ENCODE measurements around the gene GPA33. TPM values are rescaled to one million over a fixed set of nuclear protein-coding genes. Genes with fewer than 3 reads are reported as not detected.

GPA33 gene
- total and polyA plus RNA-seq, 10 of the 15 experiments (the other 5 are each of a cell fraction or from before 2014, with no cell fraction given): 0.09 to 0.27 (median 0.21) TPM; not detected in 1

Small RNA genes within 50 kb of the gene (small RNA-seq; reads per million reads assigned to genes)
- 1.2 reads per million, percentile 38 among the genes with 10 or more reads in this experiment for gene RNA5SP65

Other genes with a start within 250 kb of the GPA33 start
- gene TADA1, start 214.1 kb downstream of the GPA33 start, total RNA-seq (2014; rRNA removed): 18.6 and 21.3 TPM in 2 replicates
- gene TADA1, start 214.1 kb downstream of the GPA33 start, total RNA-seq (2014; rRNA removed; fragmentation: Illumina TruSeq; extraction: Trizol): 20.6 and 20.7 TPM in 2 replicates
- gene TADA1, start 214.1 kb downstream of the GPA33 start, total RNA-seq (2021): 15.1 and 15.2 TPM in 2 replicates
- gene TADA1, start 214.1 kb downstream of the GPA33 start, polyA plus RNA-seq (2011; rRNA removed): 34.6 and 36.4 TPM in 2 replicates
- gene TADA1, start 214.1 kb downstream of the GPA33 start, polyA plus RNA-seq (2014; fragmentation: Illumina TruSeq; extraction: Trizol): 25.9 and 31.1 TPM in 2 replicates
- 10 to 100 TPM; 31.5 to 38.6 TPM for gene TADA1, start 214.1 kb downstream of the GPA33 start, polyA plus RNA-seq (2014; fragmentation: Nextera tagmentation; extraction: Ambion mirVana)
- 13.1 and 15.3 TPM in 2 replicates for gene TADA1, start 214.1 kb downstream of the GPA33 start, polyA plus RNA-seq (2014; rRNA removed)
- gene TADA1, start 214.1 kb downstream of the GPA33 start, polyA plus RNA-seq (2016; fragmentation: Nextera tagmentation; extraction: Ambion mirVana): 10 to 100 TPM; 27.1 to 30.2 TPM
- 4.8 and 4.9 TPM in 2 replicates for gene ILDR2, start 114.8 kb downstream of the GPA33 start, total RNA-seq (2014; rRNA removed)
- gene ILDR2, start 114.8 kb downstream of the GPA33 start, total RNA-seq (2014; rRNA removed; fragmentation: Illumina TruSeq; extraction: Trizol): 3.2 and 4.2 TPM in 2 replicates
- 5.3 and 5.4 TPM in 2 replicates for gene ILDR2, start 114.8 kb downstream of the GPA33 start, total RNA-seq (2021)
- 0.03 and 0.05 TPM in 2 replicates for gene ILDR2, start 114.8 kb downstream of the GPA33 start, polyA plus RNA-seq (2011; rRNA removed)
- gene ILDR2, start 114.8 kb downstream of the GPA33 start, polyA plus RNA-seq (2014; fragmentation: Illumina TruSeq; extraction: Trizol): 4.3 and 4.7 TPM in 2 replicates
- under 1 TPM; 0.27 to 0.56 TPM for gene ILDR2, start 114.8 kb downstream of the GPA33 start, polyA plus RNA-seq (2014; fragmentation: Nextera tagmentation; extraction: Ambion mirVana)
- 1.9 and 2.7 TPM in 2 replicates for gene ILDR2, start 114.8 kb downstream of the GPA33 start, polyA plus RNA-seq (2014; rRNA removed)
- gene ILDR2, start 114.8 kb downstream of the GPA33 start, polyA plus RNA-seq (2016; fragmentation: Nextera tagmentation; extraction: Ambion mirVana): 1 to 10 TPM in 1 of 2 experiments, under 1 TPM in 1; 0.74 to 1.0 TPM
- gene MAEL, start 101.1 kb downstream of the GPA33 start, total RNA-seq (2014; rRNA removed): 0.11 and 0.16 TPM in 2 replicates
- gene MAEL, start 101.1 kb downstream of the GPA33 start, total RNA-seq (2014; rRNA removed; fragmentation: Illumina TruSeq; extraction: Trizol): 0.14 and 0.40 TPM in 2 replicates
- 0.10 and 0.27 TPM in 2 replicates for gene MAEL, start 101.1 kb downstream of the GPA33 start, total RNA-seq (2021)
- gene MAEL, start 101.1 kb downstream of the GPA33 start, polyA plus RNA-seq (2011; rRNA removed): not detected in 2 replicates
- gene MAEL, start 101.1 kb downstream of the GPA33 start, polyA plus RNA-seq (2014; fragmentation: Illumina TruSeq; extraction: Trizol): 0.34 and 0.44 TPM in 2 replicates
- under 1 TPM; 0.11 to 0.43 TPM for gene MAEL, start 101.1 kb downstream of the GPA33 start, polyA plus RNA-seq (2014; fragmentation: Nextera tagmentation; extraction: Ambion mirVana)
- 0.10 and 0.17 TPM in 2 replicates for gene MAEL, start 101.1 kb downstream of the GPA33 start, polyA plus RNA-seq (2014; rRNA removed)
- gene MAEL, start 101.1 kb downstream of the GPA33 start, polyA plus RNA-seq (2016; fragmentation: Nextera tagmentation; extraction: Ambion mirVana): under 1 TPM in 1 of 2 experiments, not detected in 1; 0.31 TPM
- under 0.01 TPM in 1 of 2 replicates, not detected in the other for gene STYXL2, start 3.7 kb upstream of the GPA33 start, total RNA-seq (2014; rRNA removed)
- gene STYXL2, start 3.7 kb upstream of the GPA33 start, total RNA-seq (2014; rRNA removed; fragmentation: Illumina TruSeq; extraction: Trizol): not detected in 2 replicates
- 0.08 TPM in 2 replicates for gene STYXL2, start 3.7 kb upstream of the GPA33 start, total RNA-seq (2021)
- gene STYXL2, start 3.7 kb upstream of the GPA33 start, polyA plus RNA-seq (2011; rRNA removed): not detected in 2 replicates
- 0.03 TPM in 1 of 2 replicates, not detected in the other for gene STYXL2, start 3.7 kb upstream of the GPA33 start, polyA plus RNA-seq (2014; fragmentation: Illumina TruSeq; extraction: Trizol)
- not detected for gene STYXL2, start 3.7 kb upstream of the GPA33 start, polyA plus RNA-seq (2014; fragmentation: Nextera tagmentation; extraction: Ambion mirVana)
- gene STYXL2, start 3.7 kb upstream of the GPA33 start, polyA plus RNA-seq (2014; rRNA removed): 0.01 TPM in 1 of 2 replicates, not detected in the other
- gene STYXL2, start 3.7 kb upstream of the GPA33 start, polyA plus RNA-seq (2016; fragmentation: Nextera tagmentation; extraction: Ambion mirVana): not detected
- gene POU2F1, start 130.5 kb upstream of the GPA33 start, total RNA-seq (2014; rRNA removed): 10.1 and 10.2 TPM in 2 replicates
- 15.6 and 15.7 TPM in 2 replicates for gene POU2F1, start 130.5 kb upstream of the GPA33 start, total RNA-seq (2014; rRNA removed; fragmentation: Illumina TruSeq; extraction: Trizol)
- gene POU2F1, start 130.5 kb upstream of the GPA33 start, total RNA-seq (2021): 21.1 and 21.7 TPM in 2 replicates
- gene POU2F1, start 130.5 kb upstream of the GPA33 start, polyA plus RNA-seq (2011; rRNA removed): 18.0 and 21.0 TPM in 2 replicates
- 8.2 and 9.4 TPM in 2 replicates for gene POU2F1, start 130.5 kb upstream of the GPA33 start, polyA plus RNA-seq (2014; fragmentation: Illumina TruSeq; extraction: Trizol)
- 1 to 10 TPM; 2.5 to 4.6 TPM for gene POU2F1, start 130.5 kb upstream of the GPA33 start, polyA plus RNA-seq (2014; fragmentation: Nextera tagmentation; extraction: Ambion mirVana)
- gene POU2F1, start 130.5 kb upstream of the GPA33 start, polyA plus RNA-seq (2014; rRNA removed): 6.9 and 7.2 TPM in 2 replicates
- 10 to 100 TPM; 14.9 to 20.0 TPM for gene POU2F1, start 130.5 kb upstream of the GPA33 start, polyA plus RNA-seq (2016; fragmentation: Nextera tagmentation; extraction: Ambion mirVana)